NCI-H2227 (cell line): ENCODE data around the gene ADH7.
"Not testable (repeated sequence)": the region's sequence is repeated elsewhere in the genome, so short reads cannot be mapped to it uniquely, and the experiment has no call there.

Experiments
- DNase-seq: peaks from one replicate; lab custom pipeline; 2025; ENCODE audit not compliant: unreplicated experiment; lab: John Stamatoyannopoulos, UW

ADH7 gene

DNA sequence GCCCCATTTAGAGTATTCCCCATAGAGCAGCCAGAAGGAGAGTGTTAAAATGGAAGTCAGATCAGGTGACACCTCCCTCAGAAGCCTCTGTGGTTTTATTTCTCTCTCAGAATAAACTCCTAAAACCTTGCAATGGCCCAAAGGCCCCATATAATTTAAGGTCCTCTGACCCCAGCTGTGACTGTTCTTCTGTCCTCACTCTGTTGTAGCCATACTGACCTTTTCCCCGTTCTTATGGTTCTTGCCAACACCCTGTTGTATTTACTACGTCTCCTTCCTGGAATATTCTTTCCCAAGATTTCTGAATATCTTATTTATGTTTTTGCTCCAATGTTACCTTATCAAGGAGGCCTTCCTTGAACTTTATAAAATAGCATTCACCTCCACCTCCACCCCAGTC is 18.0 kb downstream of the ADH7 start:
- DNase-seq: no peak

DNA sequence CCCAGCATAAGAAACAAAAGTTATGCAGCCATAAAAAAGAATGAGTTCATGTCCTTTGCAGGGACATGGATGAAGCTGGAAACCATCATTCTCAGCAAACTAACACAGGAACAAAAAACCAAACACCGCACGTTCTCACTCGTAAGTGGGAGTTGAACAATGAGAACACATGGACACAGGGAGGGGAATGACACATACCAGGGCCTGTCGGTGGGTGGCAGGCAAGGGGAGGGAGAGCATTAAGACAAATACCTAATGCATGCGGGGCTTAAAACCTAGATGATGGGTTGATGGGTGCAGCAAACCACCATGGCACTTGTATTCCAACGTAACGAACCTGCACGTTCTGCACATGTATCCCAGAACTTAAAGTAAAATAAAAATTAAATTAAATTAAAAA is 19.4 kb downstream of the ADH7 start:
- DNase-seq: peak; percentile 2

DNA sequence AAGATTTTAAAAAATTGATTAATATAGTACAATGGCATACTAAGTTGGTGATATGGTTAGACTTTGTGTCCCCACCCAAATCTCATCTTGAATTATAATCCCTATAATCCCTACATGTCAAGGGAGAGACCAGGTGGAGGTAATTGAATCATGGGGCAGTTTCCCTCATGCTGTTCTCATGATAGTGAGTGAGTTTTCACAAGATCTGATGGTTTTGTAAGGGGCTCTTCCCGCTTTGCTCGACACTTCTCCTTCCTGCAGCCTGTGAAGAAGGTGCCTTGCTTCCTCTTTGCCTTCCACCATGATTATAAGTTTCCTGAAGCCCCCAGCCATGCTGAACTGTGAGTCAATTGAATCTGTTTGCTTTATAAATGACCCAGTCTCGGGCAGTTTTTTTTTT is 20.2 kb downstream of the ADH7 start:
- not testable (repeated sequence) for DNase-seq

DNA sequence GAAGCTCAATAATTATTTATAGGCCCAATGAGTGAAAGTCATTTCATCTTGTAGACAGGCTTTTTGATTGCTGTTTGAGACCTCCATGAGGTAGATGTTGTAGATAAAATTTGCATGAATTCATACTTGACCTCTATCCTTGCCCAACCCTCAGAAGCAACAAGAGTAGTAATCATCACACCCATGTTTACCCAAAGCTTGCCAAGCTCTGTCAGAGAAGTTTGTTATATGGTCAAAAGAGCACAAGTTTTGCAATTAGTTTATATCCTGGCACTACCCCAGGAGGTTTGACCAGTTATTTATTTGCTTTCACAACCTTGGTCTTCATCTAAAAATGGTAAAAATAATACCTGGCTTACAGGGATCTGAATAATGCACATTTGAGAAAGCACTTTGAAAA is 20.7 kb downstream of the ADH7 start:
- DNase-seq: no peak

DNA sequence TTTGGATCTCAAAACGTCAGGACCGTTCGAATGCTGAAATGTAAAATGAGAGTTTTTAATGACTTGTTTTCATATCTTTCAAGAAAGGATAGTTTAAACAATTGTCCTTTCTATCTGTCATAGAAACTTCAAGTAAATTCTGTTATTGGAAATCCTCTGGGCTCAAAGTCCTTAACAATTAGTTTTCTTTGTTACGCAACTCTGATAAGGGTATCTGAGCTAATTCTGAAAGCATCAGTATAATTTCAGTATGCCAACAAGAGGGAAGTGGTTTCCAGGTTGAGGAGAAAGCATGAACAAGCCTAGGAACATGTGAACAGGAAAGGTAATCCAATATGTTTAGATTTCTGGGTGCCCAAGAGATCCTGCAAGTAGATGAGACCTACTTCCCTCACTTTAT is 22.0 kb downstream of the ADH7 start:
- DNase-seq: no peak

DNA sequence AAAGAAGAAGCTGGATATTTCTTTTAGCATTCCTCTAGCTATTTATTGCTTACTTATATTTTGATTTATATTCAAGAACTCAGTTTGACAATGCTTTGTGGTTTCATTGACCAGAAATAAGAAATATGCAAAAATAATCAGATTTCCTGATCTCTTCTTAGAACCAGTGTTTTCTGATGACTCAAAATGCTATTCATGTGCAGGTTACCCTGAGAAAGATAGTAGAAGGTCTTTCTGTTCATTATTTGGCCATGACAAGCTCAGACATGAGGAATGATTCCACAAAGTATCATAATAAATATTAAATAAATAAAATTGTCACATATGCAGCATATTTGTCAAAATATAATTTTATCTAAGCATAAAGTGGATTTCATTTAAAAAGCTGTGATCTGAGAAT is 24.1 kb downstream of the ADH7 start:
- DNase-seq: no peak

DNA sequence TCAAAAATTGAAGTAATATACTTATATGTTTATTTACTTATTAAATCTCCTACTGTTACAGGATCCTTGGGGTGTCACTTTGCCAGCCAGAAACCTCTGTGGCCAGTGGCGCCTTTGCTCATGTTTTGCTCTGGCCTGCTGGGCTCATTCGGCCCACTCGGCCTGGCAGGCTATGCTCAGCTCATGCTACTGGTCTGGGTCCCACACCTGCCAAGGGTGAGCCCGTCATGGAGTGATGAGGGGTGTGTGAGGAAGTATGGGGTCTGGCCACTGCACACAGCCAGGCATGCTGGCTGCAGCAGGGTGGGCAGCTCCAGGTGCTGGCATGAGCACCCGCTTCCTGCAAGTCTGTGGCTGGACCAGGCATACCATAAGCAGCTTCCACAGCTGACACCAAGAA is 25.1 kb downstream of the ADH7 start:
- no peak for DNase-seq

DNA sequence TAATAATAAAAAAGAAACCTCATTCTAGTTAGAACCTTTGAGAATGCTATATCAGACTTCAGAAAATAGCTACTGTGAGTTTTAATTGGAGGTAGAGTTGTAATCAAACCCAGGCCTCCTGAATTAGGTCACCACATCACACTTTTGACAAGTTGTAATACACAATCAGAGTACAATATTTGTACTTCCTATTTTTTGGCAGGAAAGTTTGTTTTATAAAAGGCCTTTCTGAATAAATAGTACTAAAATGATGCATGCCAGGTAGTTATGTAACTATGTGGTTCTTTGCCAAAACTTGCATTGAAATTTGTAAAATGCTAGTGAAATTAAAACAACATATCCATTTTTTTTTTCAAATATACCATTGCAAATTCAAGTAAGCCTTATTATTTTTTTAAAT is 26.8 kb downstream of the ADH7 start:
- no peak for DNase-seq

DNA sequence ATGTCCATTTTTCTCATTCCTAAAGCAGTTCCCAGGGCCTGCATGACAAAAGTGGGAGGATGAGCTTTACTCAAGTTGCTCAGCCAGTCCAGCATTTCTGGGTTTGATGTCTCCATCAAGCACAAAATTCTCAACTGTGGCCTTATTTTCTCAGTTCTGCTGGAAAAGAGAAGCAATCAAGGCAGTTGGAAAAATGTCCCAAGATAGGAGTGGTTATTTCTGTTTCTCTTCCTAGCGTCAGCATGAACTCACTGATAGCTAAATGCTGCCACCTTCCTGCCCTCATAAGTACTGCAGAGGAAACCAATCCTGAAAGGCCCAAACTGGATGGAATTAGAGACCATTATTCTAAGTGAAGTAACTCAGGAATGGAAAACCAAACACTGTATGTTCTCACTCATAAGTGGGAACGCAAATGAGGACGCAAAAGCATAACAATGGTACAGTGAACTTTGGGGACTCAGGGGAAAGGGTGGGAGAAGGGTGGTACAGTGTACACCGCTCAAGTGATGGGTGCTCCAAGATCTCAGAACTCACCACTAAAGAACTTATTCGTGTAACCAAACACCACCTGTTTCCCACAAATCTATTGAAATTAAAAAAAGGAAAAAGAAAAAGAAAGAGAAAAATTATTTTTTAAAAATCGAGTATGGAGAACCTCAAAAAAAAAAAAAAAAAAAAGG is 29.6 kb downstream of the ADH7 start:
- DNase-seq: peak; percentile 70

DNA sequence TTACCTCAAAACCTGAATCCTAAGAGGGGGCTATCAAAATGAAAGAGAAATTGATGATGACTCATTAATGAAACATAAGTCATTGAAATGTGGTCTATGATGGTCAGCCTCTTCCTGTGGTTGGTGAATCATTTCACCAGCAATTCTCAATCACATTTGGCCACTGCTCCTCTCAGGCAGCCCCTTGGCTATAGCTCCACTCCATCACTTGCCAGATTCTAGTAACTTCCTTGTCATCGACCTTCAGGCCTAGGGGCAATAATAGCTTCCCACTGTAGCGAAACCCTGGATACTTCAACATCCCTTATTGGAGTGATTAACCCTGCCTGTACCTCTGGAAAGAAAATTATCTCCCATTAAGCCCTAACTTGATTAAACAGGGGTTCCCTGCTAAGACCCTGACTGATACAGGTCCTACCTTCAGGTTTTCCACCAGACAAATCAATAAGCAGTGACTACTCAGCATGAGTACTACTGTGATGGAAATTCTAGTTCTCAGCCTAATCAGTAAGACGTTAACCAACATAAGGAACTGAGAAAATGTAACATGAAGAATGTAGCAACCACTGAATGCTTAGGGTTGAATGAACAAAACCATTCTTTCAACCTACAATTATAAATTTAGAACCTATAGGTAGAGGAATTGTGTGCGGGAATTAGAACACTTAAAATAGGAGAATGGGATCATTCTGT is 30.4 kb downstream of the ADH7 start:
- no peak for DNase-seq

DNA sequence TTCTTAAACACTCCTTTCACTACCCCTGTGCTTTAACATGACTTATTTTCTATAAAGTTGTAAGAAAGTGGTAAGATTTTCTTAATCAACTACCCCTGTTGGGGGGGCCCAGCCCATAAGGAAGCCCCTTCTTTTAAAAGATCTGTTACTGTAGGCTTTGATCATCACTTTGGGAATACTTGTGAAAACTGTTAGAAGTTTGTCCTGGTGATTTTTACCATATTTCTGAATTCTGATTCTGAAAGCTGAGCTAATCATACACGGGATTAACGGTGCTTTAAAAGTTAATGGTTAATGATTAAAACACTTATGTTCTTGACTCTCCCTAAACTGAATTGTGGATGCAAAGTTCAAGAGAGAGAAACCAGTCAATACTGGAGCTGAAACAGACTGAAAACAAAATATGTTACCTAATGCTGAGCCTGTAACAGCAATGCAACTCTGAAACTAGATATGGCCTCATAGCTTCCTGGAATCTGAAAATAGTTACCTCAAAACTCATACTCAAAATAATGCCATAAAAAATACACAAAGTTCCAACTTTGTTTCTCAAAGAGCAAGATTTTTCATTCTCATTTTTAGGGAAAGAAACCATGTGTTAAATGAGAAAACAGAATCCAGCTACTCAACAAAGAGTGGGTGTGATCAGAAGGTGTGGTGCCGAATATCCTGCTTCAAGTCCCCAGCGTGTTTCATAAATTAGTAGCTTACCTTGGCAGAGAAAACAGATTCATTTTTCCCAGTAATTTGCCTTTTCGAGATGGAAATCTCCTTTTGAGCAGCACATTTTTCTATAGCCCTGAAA is 31.6 kb downstream of the ADH7 start:
- DNase-seq: no peak

DNA sequence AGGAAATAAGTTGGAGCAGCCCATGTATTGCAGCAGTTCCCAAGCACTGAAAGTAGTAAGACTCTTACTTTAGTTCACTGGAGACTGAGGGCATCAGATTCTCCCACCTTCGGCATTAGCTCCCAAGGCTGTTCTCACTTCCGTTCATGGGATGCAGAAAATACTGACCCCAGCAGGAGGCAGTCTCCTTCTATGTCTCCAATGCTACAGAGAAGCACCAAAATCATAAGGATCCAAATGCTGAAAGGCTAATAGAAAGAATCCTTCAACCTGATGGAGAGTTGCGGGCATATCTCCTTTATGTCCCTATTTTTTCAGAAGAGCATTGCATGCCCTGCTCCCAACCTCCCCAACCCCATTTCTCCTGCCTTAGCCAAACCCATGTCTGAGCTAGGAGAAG is 32.4 kb downstream of the ADH7 start:
- no peak for DNase-seq

DNA sequence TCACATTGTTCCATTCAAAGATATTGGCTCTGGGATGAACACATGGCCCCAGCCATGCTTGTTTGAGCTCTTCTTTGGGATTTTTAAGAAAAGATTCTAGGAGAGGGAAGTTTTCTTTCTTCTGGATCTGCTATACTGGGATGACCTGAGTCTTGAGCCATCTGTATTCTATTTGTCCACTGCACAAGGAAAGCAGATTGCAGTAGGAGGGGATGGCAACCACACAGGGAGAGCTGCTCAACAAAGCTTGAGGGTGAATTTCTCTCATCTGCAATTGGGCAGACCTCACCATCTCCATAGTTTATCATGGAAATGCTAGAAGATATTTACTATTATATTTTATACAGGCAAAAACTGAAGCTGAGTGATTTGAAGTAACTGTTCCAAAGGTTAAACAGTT is 34.3 kb downstream of the ADH7 start:
- DNase-seq: no peak

DNA sequence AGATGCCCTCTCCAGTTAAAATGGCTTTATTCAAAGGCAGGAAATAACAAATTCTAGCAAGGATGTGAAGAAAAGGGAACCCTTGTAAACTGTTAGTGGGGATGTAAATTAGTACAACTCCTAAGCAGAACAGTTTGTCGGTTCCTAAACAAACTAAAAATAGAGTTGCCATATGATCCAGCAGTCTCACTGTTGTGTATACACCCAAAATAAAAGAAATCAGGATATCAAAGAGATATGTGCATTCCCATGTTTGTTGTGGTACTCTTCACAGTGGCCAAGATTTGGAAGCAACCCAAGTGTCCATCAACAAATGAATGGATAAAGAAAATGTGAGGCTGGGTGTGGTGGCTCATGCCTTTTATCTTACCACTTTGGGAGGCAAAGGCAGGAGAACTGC is 36.1 kb downstream of the ADH7 start:
- DNase-seq: no peak

DNA sequence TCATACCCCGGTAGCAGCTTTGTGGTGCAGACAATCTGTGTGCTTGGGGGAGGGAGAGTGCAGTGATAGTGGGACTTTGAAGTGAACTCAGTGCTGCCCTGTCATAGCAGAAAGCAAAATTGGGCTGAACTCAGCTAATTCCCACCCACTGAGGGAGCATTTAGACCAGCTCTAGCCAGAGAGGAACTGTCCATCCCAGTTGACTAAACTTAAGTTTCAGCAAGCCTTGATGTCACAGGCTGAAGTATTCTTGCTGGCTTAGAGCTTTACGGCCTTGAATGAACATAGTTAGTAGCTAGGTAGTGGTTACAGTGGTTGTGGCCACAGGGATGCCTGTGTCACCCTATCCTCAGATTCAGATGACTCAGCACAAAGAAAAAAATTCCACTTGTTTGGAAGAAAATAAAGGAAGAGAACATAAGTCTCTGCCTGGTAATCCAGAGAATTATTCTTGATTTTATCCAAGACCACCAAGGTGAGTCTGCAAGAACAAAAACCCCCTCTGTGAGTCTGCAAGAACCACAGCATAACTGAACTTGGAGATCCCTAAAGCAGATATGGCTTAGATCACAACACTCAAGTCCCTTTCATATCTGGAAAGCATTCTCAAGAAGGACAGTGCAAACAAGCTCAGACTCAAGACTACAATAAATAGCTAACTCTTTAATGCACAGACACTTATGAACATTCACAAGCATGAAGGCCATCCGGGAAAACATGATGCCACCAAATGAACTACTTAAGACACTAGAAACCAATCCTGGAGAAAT is 39.4 kb downstream of the ADH7 start:
- DNase-seq: no peak

DNA sequence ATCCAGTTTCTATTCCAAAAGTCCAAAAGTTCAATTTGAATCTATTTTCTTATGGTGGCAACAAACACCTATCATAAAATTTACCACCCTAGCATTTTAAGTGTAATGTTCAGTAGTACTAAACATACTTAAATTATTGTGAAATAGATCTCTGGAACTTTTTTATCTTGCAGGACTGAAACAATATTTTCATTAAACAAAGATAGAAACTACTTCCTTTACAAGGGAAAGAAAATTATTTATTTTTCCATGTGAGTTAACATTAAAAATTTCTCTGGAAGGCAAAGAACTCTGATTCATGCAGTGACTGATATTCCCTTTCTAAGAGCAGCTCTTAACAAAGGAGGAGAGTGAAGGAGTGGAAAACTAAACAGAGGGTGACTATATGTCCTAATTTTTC is 40.2 kb downstream of the ADH7 start:
- DNase-seq: no peak

DNA sequence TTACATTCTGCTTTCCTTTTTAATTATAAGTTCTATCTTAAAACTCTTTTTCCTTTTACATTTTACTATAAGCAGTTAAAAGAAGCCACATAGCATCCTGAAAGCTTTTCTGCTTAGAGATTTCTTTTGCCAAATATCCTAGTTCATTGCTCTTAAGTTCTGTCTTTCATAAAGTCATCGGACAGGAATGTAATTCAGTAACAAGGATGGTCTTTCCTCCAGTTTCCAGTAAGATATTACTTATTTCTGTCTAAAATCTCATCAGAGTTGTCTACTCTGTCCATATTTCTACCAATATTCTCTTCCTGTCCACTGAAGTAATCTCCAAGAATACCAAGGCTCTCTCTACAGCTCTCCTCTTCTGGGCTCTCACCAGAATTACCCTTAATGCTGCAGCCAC is 45.1 kb downstream of the ADH7 start:
- DNase-seq: no peak

DNA sequence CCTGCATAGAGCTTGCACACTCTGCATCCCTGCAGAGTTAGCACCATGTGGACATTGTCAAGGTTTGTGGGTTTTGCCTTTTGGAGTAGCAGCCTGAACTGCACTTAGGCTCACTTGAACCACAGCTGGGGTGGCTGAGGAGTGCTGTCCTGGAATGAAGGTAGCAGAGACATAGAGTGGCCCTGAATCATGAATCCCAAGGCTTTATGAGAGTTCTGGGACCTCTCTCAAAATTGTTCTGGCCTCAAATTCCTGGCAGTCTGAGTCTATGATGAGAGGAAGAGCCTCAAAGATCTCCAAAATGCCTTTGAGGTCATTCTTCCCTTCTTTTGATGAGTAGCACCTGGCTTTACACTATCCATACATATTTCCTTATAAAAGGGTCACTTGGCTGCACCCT is 45.5 kb downstream of the ADH7 start:
- no peak for DNase-seq

DNA sequence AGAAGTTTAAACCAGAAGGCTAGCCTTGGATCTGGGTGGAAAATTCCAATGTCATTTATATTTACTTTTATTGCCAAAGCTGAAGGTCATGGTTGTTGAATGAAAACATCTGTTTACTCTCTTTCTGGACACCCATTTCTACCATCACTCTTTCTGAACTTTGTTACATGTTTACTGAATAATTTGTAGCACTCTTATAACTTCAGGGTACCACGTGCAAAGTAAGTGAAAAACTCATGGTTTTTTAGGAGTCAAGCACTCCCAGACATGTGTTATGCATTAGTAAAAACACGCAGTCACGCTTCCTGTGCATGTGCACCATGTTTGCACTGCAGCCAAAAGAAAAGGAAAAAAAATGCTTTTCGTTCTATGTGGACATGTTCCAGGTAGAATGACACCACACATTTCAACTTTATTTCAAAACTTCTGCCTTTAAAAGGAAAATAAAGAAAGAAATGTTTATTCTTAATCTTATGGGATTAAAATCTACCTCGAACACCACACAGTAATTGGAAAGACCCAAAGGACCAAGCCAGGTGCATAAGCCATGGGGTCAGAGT is 51.2 kb downstream of the ADH7 start:
- DNase-seq: no peak

DNA sequence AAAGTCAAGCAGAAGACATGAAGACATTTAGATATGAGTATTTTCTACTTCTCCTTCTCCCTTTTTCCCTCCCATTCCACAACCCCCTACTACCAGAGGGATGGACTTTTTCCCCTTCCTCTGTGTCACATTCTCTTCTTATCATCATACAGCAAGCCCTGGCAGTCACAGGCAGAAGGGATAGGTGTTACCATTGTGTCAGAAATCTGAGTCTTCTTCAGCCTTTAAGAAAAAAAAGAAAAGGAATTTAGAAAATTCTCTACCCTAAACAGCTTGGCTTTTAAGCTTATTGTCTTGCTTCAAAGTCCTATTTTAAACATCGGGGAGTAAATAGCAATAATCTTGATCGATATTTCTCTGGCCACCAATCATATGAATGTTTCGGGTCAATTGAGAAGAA is 51.7 kb downstream of the ADH7 start:
- DNase-seq: no peak

DNA sequence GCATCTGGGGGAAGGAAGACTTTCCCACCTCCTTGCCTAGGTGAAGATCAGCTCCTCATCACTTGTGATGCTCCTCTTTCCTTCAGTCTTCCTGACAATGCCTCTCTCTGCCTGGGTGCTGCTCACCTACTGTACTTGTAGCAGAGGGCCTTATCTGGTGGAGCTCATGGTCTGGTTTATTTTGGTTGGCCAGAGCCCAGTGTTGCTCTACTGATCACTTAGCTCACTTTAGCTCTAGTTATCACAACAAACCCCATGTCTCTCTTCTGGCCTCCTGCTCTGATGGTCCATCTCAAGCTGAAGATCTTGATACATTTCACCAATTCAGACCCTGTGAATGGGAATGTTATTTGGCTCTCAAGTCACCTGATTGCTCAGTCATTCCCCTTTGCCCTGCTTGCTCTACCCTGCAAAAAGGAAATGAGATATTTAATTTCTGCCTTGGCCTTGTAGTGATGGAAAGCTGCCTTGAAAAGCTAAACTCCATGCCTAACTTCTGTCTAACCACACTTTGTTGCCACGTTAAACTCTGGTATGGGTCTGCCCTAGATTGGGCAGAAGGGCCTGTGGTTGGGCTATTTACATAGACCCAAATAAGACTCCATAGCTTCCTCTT is 52.3 kb downstream of the ADH7 start:
- DNase-seq: no peak
